ENCODE data around the gene MAP7.
"Not testable (repeated sequence)": the region's sequence is repeated elsewhere in the genome, so short reads cannot be mapped to it uniquely, and the experiment has no call there.

MAP7 gene

GRCh38 chr6:136338486-136338885 is 211.7 kb downstream of the MAP7 start:
- DNase-seq (ENCODE audit: low read depth in 2 of 2): no peak

GRCh38 chr6:136337606-136338005 is 212.6 kb downstream of the MAP7 start:
- DNase-seq (ENCODE audit: low read depth in 2 of 2): no peak

DNA sequence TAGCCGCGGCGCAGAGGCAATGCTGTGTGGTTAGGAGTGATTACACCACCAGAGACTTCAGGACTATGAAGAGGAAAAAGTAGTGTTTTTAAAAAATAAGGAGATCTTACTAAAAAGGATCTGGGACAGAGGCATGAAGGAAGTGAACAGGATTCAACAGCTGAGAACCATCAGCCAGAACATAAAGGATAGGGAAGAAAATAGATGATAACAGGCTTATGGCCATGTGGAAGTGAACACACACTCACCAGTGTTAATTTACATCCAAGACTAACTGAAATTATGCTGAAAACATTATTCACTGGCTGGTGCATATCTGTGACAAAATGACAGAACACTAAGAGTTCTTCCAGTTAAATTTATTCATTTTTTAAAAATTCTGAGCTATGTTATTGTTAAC is 213.1 kb downstream of the MAP7 start:
- no peak for DNase-seq (ENCODE audit: low read depth in 2 of 2)

- no peak for DNase-seq (ENCODE audit: low read depth in 2 of 2)
Measured at GRCh38 chr6:136335736-136336363, 214.4 kb downstream of the MAP7 start.

GRCh38 chr6:136334853-136335252 is 215.4 kb downstream of the MAP7 start:
- no peak for DNase-seq (ENCODE audit: low read depth in 2 of 2)

- no peak for DNase-seq (ENCODE audit: low read depth in 2 of 2)
Measured at GRCh38 chr6:136334465-136334846, 215.8 kb downstream of the MAP7 start.

GRCh38 chr6:136333824-136334464 is 216.3 kb downstream of the MAP7 start:
- no peak for DNase-seq (ENCODE audit: low read depth in 2 of 2)

- DNase-seq (ENCODE audit: low read depth in 2 of 2): no peak
Measured at GRCh38 chr6:136331461-136331860, 218.8 kb downstream of the MAP7 start.

- no peak for DNase-seq (ENCODE audit: low read depth in 2 of 2)
Measured at GRCh38 chr6:136330634-136331033, 219.6 kb downstream of the MAP7 start.

- DNase-seq (ENCODE audit: low read depth in 2 of 2): no peak
Measured at GRCh38 chr6:136326038-136326553, 224.1 kb downstream of the MAP7 start.

DNA sequence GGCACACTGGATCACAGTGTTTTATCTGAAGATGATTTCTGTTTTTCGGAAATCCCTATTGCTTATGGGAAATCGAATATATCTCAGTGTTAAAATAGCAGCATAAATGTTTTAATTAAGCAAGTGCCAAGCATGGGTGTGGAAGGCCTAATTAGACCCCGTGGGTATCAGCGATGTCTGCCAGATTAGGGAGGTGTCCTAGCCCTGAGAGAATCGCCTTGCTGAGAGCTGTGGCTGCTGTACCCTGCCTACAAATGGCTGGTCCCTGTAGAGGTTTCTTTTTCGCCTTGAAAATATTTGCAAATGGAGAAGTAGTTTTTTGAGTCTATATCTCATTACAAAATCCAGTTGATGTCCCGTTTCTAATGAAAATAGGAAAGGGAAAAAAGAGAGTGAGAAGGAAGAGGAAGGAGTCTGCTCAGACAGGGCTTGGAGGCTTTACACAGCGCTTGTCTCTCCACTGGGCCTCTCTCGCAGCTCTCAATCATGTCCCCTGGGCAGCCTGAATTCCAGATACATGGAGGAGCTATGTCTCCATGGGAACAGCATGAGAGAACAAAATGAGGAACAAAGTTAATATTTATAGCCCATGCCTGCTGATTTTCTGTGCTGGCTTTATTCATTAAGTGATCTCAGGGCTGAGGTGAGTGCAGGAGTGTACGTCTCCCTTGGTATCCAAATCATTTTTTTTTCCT is 225.4 kb downstream of the MAP7 start:
- DNase-seq (ENCODE audit: low read depth in 2 of 2): no peak

- no peak for DNase-seq (ENCODE audit: low read depth in 2 of 2)
Measured at GRCh38 chr6:136323431-136324112, 226.7 kb downstream of the MAP7 start.

GRCh38 chr6:136319732-136320131 is 230.5 kb downstream of the MAP7 start:
- DNase-seq (ENCODE audit: low read depth in 2 of 2): no peak

DNA sequence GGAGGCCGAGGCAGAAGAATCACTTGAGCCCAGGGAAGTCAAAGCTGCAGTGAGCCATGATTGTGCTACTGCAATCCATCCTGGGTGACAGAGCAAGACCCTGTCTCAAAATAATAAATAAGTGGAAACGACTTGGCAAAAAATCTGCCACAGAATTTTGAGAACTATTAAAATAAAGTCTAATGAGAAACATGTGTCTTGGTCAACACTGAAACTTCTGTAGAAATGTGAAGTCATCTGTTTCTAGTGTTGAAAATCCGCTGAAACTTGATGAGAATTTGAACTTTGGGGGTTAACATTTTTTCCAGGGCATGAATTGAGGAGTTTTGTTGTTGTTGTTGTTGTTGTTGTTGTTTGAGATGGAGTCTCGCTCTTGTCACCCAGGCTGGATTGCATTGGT is 231.5 kb downstream of the MAP7 start:
- no peak for DNase-seq (ENCODE audit: low read depth in 2 of 2)

DNA sequence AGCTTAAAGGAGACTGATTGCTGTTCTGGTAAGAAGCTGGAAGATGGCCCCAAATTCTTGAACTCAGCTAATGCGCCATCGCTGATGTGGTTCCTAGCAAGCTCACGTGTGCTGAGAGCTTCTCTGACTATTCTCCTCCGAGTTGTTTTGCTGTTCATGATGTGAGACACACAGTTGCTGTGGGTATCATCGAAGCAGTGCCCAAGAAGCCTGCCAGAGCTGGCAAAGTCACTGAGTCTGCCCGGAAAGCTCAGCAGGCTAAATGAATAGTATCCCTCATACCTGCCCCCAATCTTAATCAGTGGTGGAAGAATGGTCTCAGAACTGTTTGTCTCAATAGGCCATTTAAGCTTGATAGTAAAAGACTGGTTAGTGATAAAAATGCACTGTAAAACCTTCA is 232.3 kb downstream of the MAP7 start:
- DNase-seq (ENCODE audit: low read depth in 2 of 2): no peak

DNA sequence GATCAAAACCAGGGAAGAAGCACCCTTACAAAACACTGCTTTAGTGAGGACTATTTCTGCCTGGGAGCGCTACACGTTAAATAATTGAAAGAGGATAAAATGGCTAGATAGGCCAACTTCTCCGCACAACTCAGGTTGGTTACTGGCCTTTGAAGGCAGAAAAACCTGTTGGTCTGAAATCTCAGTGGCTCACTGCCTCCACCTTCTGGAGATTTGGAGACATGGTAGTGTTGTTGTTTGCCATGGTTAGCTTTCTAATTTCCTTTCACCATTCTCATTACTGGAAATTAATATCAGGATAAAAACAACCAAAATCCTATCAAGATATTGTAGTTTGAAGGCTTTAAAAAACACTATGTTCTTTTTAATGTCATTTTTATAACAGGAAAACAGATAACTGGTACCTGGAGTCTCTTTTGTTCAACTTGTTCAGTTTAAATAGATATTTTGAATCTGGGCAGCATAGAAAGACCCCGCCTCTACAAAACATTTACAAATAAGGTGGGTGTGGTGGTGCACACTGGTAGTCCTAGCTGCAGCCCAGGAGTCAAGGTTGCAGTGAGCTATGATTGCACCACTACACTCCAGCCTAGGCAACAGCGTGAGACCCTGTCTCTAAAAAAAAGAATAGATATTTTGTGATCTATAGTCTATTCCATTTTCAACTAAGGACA is 233.1 kb downstream of the MAP7 start:
- peak; percentile 11 to 15 for DNase-seq (ENCODE audit: low read depth in 2 of 2)

DNA sequence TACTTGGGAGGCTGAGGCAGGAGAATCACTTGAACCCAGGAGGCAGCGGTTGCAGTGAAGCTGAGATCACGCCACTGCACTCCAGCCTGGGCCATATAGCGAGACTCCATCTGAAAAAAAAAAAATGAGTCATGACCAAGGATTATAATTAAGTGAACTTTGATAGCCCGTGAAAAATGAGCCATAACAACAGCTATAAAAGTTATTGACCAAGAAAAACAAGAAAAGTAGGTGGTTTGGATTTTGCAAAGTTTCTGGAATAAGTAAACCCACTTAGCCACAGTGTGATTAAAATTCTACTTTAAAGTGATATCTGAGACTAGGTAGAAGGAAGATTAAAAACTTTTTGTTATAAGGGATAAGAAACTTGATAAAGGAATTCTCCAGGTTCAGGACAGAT is 234.6 kb downstream of the MAP7 start:
- no peak for DNase-seq (ENCODE audit: low read depth in 2 of 2)

- DNase-seq (ENCODE audit: low read depth in 2 of 2): no peak
Measured at GRCh38 chr6:136312975-136313374, 237.2 kb downstream of the MAP7 start.

GRCh38 chr6:136309729-136310311 is 240.4 kb downstream of the MAP7 start:
- no peak for DNase-seq (ENCODE audit: low read depth in 2 of 2)

GRCh38 chr6:136309171-136309570 is 241.1 kb downstream of the MAP7 start:
- DNase-seq (ENCODE audit: low read depth in 2 of 2): no peak

- not testable (repeated sequence) for DNase-seq (ENCODE audit: low read depth in 2 of 2)
Measured at GRCh38 chr6:136308469-136308868, 241.8 kb downstream of the MAP7 start.

Data from stimulated activated CD4-positive, alpha-beta T cell treated with anti-CD3 and anti-CD28 coated beads, Interleukin-1b, Interleukin-23, amount 100 ng/mL, for 1 hour (primary cell).